ENCODE results near the gene DNAJB1.

GRCh38 chr19:14505488-14506239, 12.5 kb downstream of the DNAJB1 start:
- TF ChIP-seq POLR2A (IDR thresholded peaks at IDR 0.05; ENCODE audit: low read depth, low read length), result no peak
- no peak for TF ChIP-seq POLR2AphosphoS5 (IDR thresholded peaks at IDR 0.05; ENCODE audit: low read depth, low read length)
- no peak for TF ChIP-seq TAF1 (IDR thresholded peaks at IDR 0.05; ENCODE audit: low read depth, low read length)
- no peak for TF ChIP-seq PAX5 (IDR thresholded peaks at IDR 0.05; ENCODE audit: insufficient read depth, low read length, severe bottlenecking)
- TF ChIP-seq SPI1 (IDR thresholded peaks at IDR 0.05; ENCODE audit: low read depth, low read length), result no peak
- no peak for TF ChIP-seq POU2F2 (IDR thresholded peaks at IDR 0.05; ENCODE audit: low read depth, low read length)

Measured in GM12891 (cell line).